Activated gamma-delta T cell (primary cell): ENCODE results near the gene PTK6.
"Not testable (repeated sequence)": the region's sequence is repeated elsewhere in the genome, so short reads cannot be mapped to it uniquely, and the experiment has no call there.

ENCODE experiments used
- DNase-seq: peaks from one replicate; lab custom pipeline; 2025; lab: John Stamatoyannopoulos, UW
- total RNA-seq, 2 donors: gene quantifications; one replicate each; lab custom pipeline; 2026; lab: John Stamatoyannopoulos, UW

PTK6 gene
- total RNA-seq, result 0.31 reads per million in 2 donors

DNA sequence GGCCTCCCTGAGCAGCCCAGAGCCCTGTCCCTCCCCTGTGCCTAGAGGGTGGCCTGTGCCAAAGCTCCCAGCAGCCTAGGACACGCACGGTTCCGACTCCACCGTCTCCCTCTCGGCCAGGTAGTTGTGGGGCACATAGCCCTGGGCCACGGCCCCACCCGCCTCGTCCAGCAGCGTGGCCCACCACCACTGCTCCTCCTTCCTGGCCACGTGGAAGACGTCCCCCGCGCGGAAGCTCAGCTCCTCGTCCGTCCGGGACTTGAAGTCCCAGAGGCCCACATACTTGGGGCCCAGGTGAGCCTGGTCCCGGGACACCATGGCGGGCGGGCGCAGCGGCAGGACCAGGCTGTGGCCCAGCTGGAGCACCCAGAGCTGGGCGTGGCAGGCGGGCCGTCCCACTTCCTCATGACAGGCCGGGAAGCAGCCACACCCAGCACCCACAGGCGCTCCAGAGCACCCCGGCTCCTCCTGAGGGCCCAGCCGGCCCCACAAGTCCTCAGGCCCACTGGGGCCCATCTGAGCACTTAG lies at the start of gene PTK6:
TSS of gene PTK6 (minus strand) at position 380 of the 528 bp plus-strand sequence. CDS start at position 318, 62 bp downstream.
- no peak for DNase-seq

- no peak for DNase-seq
Observed at GRCh38 chr20:63586797-63587196, 49.6 kb upstream of the PTK6 start.

GRCh38 chr20:63585616-63586565 lies 48.7 kb upstream of the PTK6 start:
- no peak for DNase-seq

DNA sequence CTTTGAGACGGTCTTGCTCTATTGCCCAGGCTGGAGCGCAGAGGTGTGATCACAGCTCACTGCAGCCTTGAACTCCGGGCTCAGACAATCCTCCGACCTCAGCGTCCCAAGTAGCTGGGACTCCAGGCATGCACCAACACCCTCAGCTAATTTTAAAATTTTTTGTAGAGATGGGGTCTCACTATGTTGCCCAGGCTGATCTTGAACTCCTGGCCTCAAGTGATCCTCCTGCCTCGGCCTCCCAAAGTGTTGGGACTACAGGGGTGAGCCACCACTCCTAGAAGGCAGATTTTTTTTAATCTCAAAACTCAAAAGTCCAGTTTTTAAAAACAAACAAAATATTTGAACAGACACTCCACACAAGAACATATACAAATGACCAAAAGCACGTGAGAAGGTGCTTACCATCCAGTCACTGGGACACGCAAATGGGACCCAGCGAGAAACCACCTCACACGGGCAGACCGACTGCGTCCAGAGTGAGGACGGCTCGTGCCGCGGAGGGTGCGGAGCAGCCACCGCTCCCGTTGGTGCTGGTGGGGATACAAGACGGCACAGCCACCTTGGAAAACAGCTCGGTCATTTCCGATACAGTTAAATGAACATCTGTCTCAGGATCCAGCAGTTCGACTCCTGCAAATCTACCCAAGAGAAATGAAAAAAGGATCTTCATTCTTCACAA lies 45.3 kb upstream of the PTK6 start:
- DNase-seq, result no peak

- DNase-seq, result no peak
Observed at GRCh38 chr20:63580796-63581461, 43.8 kb upstream of the PTK6 start.

DNA sequence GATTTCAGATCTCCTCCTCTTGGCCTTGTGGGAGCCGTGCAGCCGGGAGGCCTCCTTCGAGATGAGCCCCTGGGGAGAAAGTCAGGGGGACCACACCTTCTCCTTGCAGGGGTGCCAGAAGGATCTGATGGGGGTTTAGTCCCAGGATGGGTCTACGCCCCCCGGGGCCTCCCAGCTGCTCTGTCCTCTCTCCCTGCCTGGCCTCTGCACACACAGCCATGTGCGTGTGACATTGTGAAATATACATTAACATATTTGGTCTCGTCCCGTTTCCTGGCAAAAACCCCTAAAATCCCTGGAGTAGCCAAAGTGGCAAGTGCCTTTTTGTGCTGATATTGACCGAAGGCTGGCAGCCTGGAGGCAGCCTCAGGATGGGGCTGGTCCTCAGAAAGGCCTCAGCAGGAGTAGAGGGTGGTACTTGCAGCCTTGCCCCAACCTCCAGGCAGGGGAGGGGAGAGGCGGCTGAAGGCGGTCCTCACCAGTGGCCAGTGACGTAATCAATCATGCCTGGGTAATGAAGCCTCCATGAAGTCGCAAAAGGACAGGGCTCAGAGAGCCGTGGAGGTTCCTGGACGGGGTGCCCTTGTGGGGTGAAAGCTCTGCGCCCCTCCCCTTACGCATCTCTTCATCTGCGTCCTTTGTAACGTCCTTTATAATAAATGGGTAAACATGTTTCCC lies 42.0 kb upstream of the PTK6 start:
- DNase-seq, result no peak

GRCh38 chr20:63578224-63579016 lies 41.2 kb upstream of the PTK6 start:
- no peak for DNase-seq

GRCh38 chr20:63577317-63577894 lies 40.2 kb upstream of the PTK6 start:
- DNase-seq, result no peak

- no peak for DNase-seq
Observed at GRCh38 chr20:63576311-63576710, 39.1 kb upstream of the PTK6 start.

GRCh38 chr20:63574829-63575743 lies 37.9 kb upstream of the PTK6 start:
- DNase-seq, result no peak

GRCh38 chr20:63574156-63574828 lies 37.1 kb upstream of the PTK6 start, which contains the start of gene HELZ2:
HELZ2 (minus strand) TSS chr20:63574239; CDS start chr20:63572385, 1,854 bp downstream.
- DNase-seq, result peak; percentile 46

DNA sequence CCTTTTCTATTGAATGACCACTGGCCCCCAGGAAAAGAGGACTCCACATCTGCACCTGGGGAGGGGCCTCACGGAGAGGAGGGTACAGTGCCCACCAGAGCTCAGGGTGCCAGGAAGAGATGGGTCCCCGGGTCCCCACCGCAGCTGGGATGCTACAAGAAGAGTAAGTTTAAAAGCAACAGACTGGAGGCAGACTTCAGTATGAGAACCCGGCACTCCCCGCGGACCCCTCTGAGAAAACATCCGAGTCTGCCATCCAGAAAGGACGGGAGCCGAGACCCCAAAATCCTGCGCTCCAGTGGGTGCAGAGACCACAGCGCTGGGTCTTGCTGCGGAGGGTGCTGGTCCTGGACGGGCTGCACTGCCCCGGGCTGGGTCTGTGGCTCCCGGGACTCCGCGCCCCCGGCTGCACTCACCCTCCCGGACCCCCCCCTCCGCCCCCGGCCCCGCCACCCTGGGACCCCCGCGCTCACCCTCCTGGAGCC lies 36.5 kb upstream of the PTK6 start:
- no peak for DNase-seq

DNA sequence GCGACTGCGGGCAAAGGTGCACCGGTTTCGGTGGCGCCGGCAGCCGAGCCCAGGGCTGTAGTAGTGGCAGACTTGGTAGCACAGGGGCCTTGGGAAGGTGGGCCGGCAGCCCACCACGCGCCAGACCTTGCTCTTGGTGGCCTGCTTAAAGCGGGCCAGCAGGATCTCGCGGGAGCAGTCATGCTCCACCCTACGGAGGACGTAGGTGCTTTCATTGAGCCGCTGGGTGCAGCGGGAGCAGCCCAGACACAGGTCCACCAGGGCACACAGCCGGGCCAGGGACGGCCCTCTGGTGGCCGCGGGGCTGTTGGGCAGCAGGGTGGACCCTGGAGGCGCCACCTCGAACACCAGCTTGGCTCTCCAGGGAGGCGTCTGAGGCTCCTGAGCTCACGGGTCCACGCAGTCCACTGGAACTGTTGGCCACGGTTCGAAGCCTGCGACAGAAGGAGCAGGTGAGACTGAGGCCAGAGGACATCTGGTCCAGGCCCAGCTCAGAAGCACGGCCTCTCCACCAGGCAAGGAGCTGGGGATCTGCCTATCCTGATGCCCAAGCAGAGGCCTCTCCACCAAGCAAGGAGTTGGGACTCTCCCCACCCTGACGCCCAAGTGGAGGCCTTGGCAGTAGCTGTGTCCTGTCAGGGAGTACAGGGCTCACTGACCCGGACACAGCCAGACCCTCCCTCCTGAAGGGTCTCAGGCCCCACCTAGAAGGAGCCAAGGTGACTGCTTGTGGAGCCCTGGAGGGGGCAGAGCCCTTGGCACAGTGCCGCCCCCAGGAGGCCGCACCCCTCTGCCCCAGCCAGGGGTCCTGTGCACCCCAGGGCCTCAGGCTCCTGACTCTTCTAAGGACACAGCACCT lies 35.8 kb upstream of the PTK6 start:
- no peak for DNase-seq

- no peak for DNase-seq
Observed at GRCh38 chr20:63572071-63572787, 35.1 kb upstream of the PTK6 start.

- not testable (repeated sequence) for DNase-seq
Observed at GRCh38 chr20:63571087-63571478, 33.9 kb upstream of the PTK6 start.

DNA sequence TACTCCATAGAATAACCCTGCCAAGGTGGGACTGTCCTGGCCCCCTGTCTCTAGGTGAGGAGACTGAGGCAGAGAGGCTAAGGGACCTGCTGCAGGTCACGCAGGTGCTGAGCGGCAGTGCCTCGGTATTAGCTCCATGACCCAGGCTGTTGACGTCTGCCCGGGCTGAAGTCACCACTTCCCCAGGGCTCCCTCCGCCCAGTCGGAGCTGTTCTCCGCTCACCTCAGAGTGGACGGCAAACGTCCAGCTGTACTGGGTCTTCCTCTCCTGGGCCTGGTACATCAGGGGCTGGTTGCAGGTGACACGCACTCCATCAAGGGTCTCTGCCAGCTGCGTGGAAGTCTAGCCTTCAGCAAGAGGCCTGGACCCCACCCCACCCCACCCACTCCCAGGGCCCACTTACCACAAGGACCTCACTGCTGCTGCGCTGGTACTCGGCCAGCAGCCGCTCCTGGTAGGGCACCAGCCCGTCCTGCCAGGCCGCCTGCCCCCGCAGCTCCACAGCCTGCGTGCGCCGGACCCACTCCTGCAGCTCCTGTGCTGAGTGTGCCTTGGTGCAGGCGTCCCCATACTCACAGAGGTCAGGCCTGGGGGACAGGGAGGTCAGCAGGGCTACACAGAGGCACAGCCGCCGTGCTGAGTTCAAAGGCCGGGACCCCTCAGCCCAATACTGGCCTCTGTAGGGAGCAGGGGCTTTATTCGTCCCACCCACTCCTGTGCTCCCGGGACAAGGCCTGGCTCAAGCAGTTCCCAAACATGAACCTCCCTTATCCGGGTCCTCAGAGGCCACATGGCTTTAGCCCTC lies 33.3 kb upstream of the PTK6 start:
- DNase-seq, result no peak
